Sigmoid colon (tissue), 4 donors: ENCODE results near the gene ANTXR2.

ENCODE experiments used
- CTCF ChIP-seq, 4 experiments: fragments of 450-650 bp in 3 of 4; fragments of 200-600 bp in 1 of 4; IDR thresholded peaks; one replicate each; pipeline ENCODE4 v1.5.1; 2016 to 2019; ENCODE audit warnings: antibody characterized with exemption in 4 of 4, mild to moderate bottlenecking in 3 of 4, moderate library complexity in 2 of 4
- EP300 ChIP-seq, 4 donors: sonication (generic); formaldehyde crosslinking; IDR thresholded peaks; one replicate each; pipeline ENCODE4 v1.6.1; 2017; ENCODE audit warnings: antibody characterized with exemption in 4 of 4
- POLR2A ChIP-seq, 2 donors: fragments of 450-650 bp; IDR thresholded peaks; one replicate each; pipeline ENCODE4 v1.6.1; 2016; ENCODE audit warnings: antibody characterized with exemption in 2 of 2, mild to moderate bottlenecking in 2 of 2, moderate library complexity in 2 of 2
- POLR2AphosphoS5 ChIP-seq, 4 donors: sonication (generic); formaldehyde crosslinking; IDR thresholded peaks; one replicate each; pipeline ENCODE4 v1.6.1; 2017; ENCODE audit warnings: antibody characterized with exemption in 4 of 4

- no peak for TF ChIP-seq POLR2A (IDR thresholded peaks at IDR 0.05)
- TF ChIP-seq CTCF (IDR thresholded peaks at IDR 0.05): no peak
- TF ChIP-seq POLR2AphosphoS5 (IDR thresholded peaks at IDR 0.05): no peak
- no peak for TF ChIP-seq EP300 (IDR thresholded peaks at IDR 0.05)
These were observed 124.8 kb downstream of the ANTXR2 start for GRCh38 chr4:79948261-79948660.
